Spleen (tissue), 11 donors: ENCODE data around the gene REXO4. TPM values are rescaled to one million over a fixed set of nuclear protein-coding genes. Genes with fewer than 3 reads are reported as not detected.

ENCODE experiments used
- DNase-seq: peaks from one replicate; pipeline ENCODE4 v3.0.0-alpha.2; 2020
- H3K27ac ChIP-seq, 8 donors: fragments of 200-600 bp; sonication (generic) in 7 of 8; 1 replicate in 4 of 8; 2 replicates in 4 of 8; pipeline versions ENCODE4 v1.5.0 to v1.8.0; 2016 to 2021; ENCODE audit warnings: inconsistent platforms in 4 of 8, mild to moderate bottlenecking in 4 of 8, moderate library complexity in 1 of 8
- H3K27me3 ChIP-seq, 7 donors: fragments of 200-600 bp; sonication (generic) in 6 of 7; replicated peaks in 1 of 7; 1 replicate in 4 of 7; 2 replicates in 3 of 7; pipeline versions ENCODE4 v1.5.0 to v1.8.0; 2016 to 2021; ENCODE audit warnings: inconsistent platforms in 3 of 7, mild to moderate bottlenecking in 1 of 7
- H3K36me3 ChIP-seq, 6 donors: fragments of 200-600 bp; sonication (generic) in 5 of 6; 1 replicate in 4 of 6; 2 replicates in 2 of 6; pipeline versions ENCODE4 v1.5.0 to v1.8.0; 2016 to 2021; ENCODE audit warnings: inconsistent platforms in 2 of 6
- H3K4me1 ChIP-seq, 6 donors: fragments of 200-600 bp; sonication (generic) in 5 of 6; 1 replicate in 3 of 6; 2 replicates in 3 of 6; pipeline versions ENCODE4 v1.5.0 to v1.8.0; 2016 to 2021; ENCODE audit warnings: inconsistent platforms in 3 of 6
- H3K4me3 ChIP-seq, 8 donors: fragments of 200-600 bp; sonication (generic) in 7 of 8; 1 replicate in 4 of 8; 2 replicates in 4 of 8; pipeline versions ENCODE4 v1.5.0 to v1.8.0; 2016 to 2021; ENCODE audit warnings: inconsistent platforms in 4 of 8, mild to moderate bottlenecking in 4 of 8, moderate library complexity in 2 of 8
- H3K9me3 ChIP-seq, 8 donors: fragments of 200-600 bp; sonication (generic) in 7 of 8; 1 replicate in 4 of 8; 2 replicates in 4 of 8; pipeline versions ENCODE4 v1.5.0 to v1.8.0; 2016 to 2021; ENCODE audit warnings: inconsistent platforms in 4 of 8
- CTCF ChIP-seq, 11 experiments: fragments of 200-600 bp in 7 of 11; fragments of 450-650 bp in 4 of 11; sonication (generic) in 4 of 11; IDR thresholded peaks in 8 of 11; conservative IDR thresholded peaks in 3 of 11; 1 replicate in 7 of 11; 2 replicates in 4 of 11; pipeline versions ENCODE4 v1.4.0 to v1.8.0; 2016 to 2021; ENCODE audit warnings: antibody characterized with exemption in 11 of 11, inconsistent platforms in 4 of 11, mild to moderate bottlenecking in 1 of 11
- POLR2A ChIP-seq, 3 donors: fragments of 450-650 bp; IDR thresholded peaks; one replicate each; pipeline ENCODE4 v1.5.1; 2017; ENCODE audit warnings: antibody characterized with exemption in 3 of 3, mild to moderate bottlenecking in 1 of 3
- POLR2AphosphoS5 ChIP-seq, 3 donors: sonication (generic); formaldehyde crosslinking; IDR thresholded peaks; one replicate each; pipeline ENCODE4 v1.5.1; 2017; ENCODE audit warnings: antibody characterized with exemption in 3 of 3
- WGBS, 5 donors: extraction: QIAGEN DNeasy Blood & Tissue Kit in 3 of 5; methylation state at CpG; one replicate each; pipeline versions ENCODE4 v1.1.5 to v1.1.7; 2013 to 2018; 5-methylcytosine and 5-hydroxymethylcytosine counted together
- intact Hi-C: fragments of 100-400 bp; cut with DNase I; formaldehyde crosslinking; loops from one replicate; pipeline ENCODE4 v1.15.0; 2023; ENCODE audit warnings: low total_unique reads
- polyA plus RNA-seq, 3 donors: library from polyadenylated mRNA; stranded (reverse); fragments of 200-250 nt; gene quantifications; one replicate each; pipeline ENCODE4 v1.2.1, GENCODE V29; 2013
- total RNA-seq, 7 donors: library from RNA; depleted of rRNA in 3 of 7; stranded (reverse); fragments of >200 nt in 3 of 7; fragmentation: NEBNext Ultra II Directional in 4 of 7; extraction: Animal tissue kit (Norgen Biotek cat#: 25700) in 4 of 7; gene quantifications; one replicate each; pipeline versions ENCODE4 v1.1.0 to v1.2.1, GENCODE V29; 2016 to 2021
- donor health status: healthy with polysubstance abuse.
- donor health status: DM: no; HTN: no; CAD: no; lungs with moderate emphysema.
- donor health status: DM: no; HTN: no; CAD: no.
- donor health status: Bipolar disorder and iron deficiency.
- donor health status: healthy.
- donor health status: DM: no; HTN: no; CAD: no.
- donor health status: DM: yes; HTN: yes; CAD: no.

REXO4 gene
- total and polyA plus RNA-seq, 10 donors: 20.0 to 25.8 (median 22.6) TPM

- TF ChIP-seq POLR2A (IDR thresholded peaks at IDR 0.05) (no peak), CTCF (IDR thresholded peaks at IDR 0.05 in 8 of 11, conservative IDR thresholded peaks at IDR 0.05 in 3 of 11) (no peak), POLR2AphosphoS5 (IDR thresholded peaks at IDR 0.05) (no peak)
- WGBS, 5 donors: 66 to 87% (median 82%) methylated on average over 7 of the region's 7 CpGs
- Histone ChIP-seq H3K4me1 (peaks cover 63 to 93% (median 88%) of the 10 kb centered on the region in 6 donors), H3K27me3 (no peaks in the 10 kb centered on the region), H3K27ac (peak overlapping the region in 7 of 8 donors; percentile 14 to 85 (median 77)), H3K9me3 (no peaks in the 10 kb centered on the region), H3K36me3 (peaks cover 0 to 64% (median 10%) of the 10 kb centered on the region in 6 donors), H3K4me3 (peak overlapping the region in 1 of 8 donors; percentile 47)
- intact Hi-C loops: no loop called here
- DNase-seq: no peak
These were observed 45.7 kb downstream of the REXO4 start for GRCh38 chr9:133372144-133372543.

DNA sequence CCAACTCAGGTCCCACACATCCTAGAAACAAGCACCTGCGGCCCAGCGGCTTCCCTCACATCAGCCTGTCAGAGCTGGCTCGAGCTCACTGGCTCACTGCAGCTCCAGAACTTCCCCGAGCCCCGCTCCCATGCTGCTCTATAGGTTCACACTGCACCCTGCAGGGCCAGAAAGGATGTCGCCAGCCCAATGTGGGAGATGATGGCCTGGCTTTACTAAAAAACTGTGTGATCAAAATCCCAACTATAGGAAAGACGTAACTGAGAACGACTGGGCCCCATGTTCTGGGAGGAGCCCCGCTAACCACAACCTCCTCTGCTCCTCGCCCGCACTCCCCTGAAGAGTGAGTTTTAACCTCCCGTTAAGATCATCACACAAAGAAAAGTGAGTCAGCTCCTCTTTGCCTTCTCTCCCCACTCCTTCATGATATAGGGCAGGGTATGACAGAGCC lies 46.5 kb downstream of the REXO4 start:
- WGBS, 5 donors: 47 to 59% (median 49%) methylated on average over 9 to 12 of the region's 12 CpGs
- TF ChIP-seq POLR2AphosphoS5 (IDR thresholded peaks at IDR 0.05): no peak
- no peak for TF ChIP-seq CTCF (IDR thresholded peaks at IDR 0.05 in 8 of 11, conservative IDR thresholded peaks at IDR 0.05 in 3 of 11)
- no peak for TF ChIP-seq POLR2A (IDR thresholded peaks at IDR 0.05)
- Histone ChIP-seq H3K9me3 (no peaks in the 10 kb centered on the region), H3K36me3 (peaks cover 0 to 73% (median 18%) of the 10 kb centered on the region in 6 donors), H3K4me3 (peak overlapping the region in 3 of 8 donors; percentile 3 to 47 (median 14)), H3K4me1 (peaks cover 57 to 93% (median 82%) of the 10 kb centered on the region in 6 donors), H3K27me3 (no peaks in the 10 kb centered on the region), H3K27ac (peak overlapping the region; percentile 14 to 85 (median 72))
- peak; percentile 82 for DNase-seq
- intact Hi-C loops: no loop called here

- intact Hi-C loops: no loop called here
- Histone ChIP-seq H3K4me1 (peaks cover 57 to 93% (median 82%) of the 10 kb centered on the region in 6 donors), H3K4me3 (peak overlapping the region in 2 of 8 donors; percentile 3 to 47), H3K9me3 (no peaks in the 10 kb centered on the region), H3K27ac (peak overlapping the region; percentile 14 to 85 (median 72)), H3K36me3 (peaks cover 0 to 79% (median 24%) of the 10 kb centered on the region in 6 donors), H3K27me3 (no peaks in the 10 kb centered on the region)
- 43 to 64% (median 60%) methylated on average over 7 to 9 of the region's 9 CpGs for WGBS, 5 donors
- no peak for DNase-seq
- TF ChIP-seq POLR2A (IDR thresholded peaks at IDR 0.05) (no peak), POLR2AphosphoS5 (IDR thresholded peaks at IDR 0.05) (peak in 1 of 3 donors; percentile 34), CTCF (IDR thresholded peaks at IDR 0.05 in 8 of 11, conservative IDR thresholded peaks at IDR 0.05 in 3 of 11) (no peak)
These were observed 47.1 kb downstream of the REXO4 start for GRCh38 chr9:133370685-133371084.

DNA sequence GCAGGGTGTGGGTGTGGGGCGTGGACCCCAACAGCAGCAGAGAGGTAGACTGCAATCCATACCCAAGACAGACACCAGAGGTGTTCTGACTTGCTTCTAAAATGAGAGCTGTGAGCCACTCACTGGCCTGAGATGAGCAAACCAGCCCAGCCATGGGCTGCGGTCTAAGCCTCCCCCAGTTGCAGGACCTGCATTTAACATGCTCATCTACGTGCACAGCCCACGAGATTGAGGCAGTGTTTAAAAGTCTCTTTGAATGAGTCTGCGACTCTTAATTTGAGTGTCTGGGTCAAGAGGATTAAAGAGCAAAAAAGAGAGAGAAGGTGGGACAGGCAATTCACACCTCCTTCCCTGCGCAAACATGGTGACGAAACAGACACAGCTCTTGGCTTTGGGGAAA lies 47.9 kb downstream of the REXO4 start:
- WGBS, 5 donors: 75 to 88% (median 82%) methylated on average over 7 of the region's 7 CpGs
- TF ChIP-seq POLR2AphosphoS5 (IDR thresholded peaks at IDR 0.05): no peak
- no peak for TF ChIP-seq POLR2A (IDR thresholded peaks at IDR 0.05)
- no peak for TF ChIP-seq CTCF (IDR thresholded peaks at IDR 0.05 in 8 of 11, conservative IDR thresholded peaks at IDR 0.05 in 3 of 11)
- Histone ChIP-seq H3K9me3 (no peaks in the 10 kb centered on the region), H3K4me1 (peaks cover 57 to 93% (median 79%) of the 10 kb centered on the region in 6 donors), H3K4me3 (peak overlapping the region in 1 of 8 donors; percentile 47), H3K36me3 (peaks cover 0 to 86% (median 32%) of the 10 kb centered on the region in 6 donors), H3K27me3 (no peaks in the 10 kb centered on the region), H3K27ac (peak overlapping the region in 7 of 8 donors; percentile 38 to 85 (median 77))
- intact Hi-C loops: no loop called here
- DNase-seq: no peak
